ENCODE results near the gene DNAJB2. TPM values are rescaled to one million over a fixed set of nuclear protein-coding genes. Genes with fewer than 3 reads are reported as not detected.
A peak's percentile ranks its signal among the peaks of the same experiment; 100 is the strongest.
"Not testable (repeated sequence)": the region's sequence is repeated elsewhere in the genome, so short reads cannot be mapped to it uniquely, and the experiment has no call there.

The DNAJB2 gene
- polyA plus RNA-seq, 2 of the 4 experiments (the other 2 are of a cell fraction) = 31.0 to 53.7 TPM

GRCh38 chr2:219286436-219287115 lies 7.4 kb downstream of the DNAJB2 start:
- Histone ChIP-seq H3K4me3 (no peak overlapping the region), H3K9me3 (no peaks in the 10 kb centered on the region), H3K27ac (0 out of 6 replicates have a peak overlapping the region, but pooled peaks of 1 of the 2 experiments have one; percentile 36), H3K4me1 (peaks cover 17% of the 10 kb centered on the region), H3K4me2 (no peak overlapping the region)
- FAIRE-seq (no peak), ATAC-seq (peak; percentile 4 to 14; a peak in 2 of 6 replicates), DNase-seq (ENCODE audit: low read depth in 1 of 2, low spot score in 1 of 2) (no peak)
- POLR2A ChIA-PET = interaction anchor here (0.8 to 1.2 kb wide), 2 partner anchors 12 to 22 kb away, joined by 3 to 4 read pairs; no protein-coding TSS in a partner anchor
- TF ChIP-seq EHMT2 (IDR thresholded peaks at IDR 0.05; ENCODE audit: low read depth) = no peak
- TF ChIP-seq HES2 (IDR thresholded peaks at IDR 0.05) = no peak
- TF ChIP-seq TP53 (CRISPR knock-in tag; IDR thresholded peaks at IDR 0.05) = no peak
- TF ChIP-seq KDM5A (IDR thresholded peaks at IDR 0.05) = no peak
- no peak for TF ChIP-seq MYC (IDR thresholded peaks at IDR 0.05; ENCODE audit: borderline replicate concordance, low read length)
- no peak for TF ChIP-seq RCOR1 (IDR thresholded peaks at IDR 0.05; ENCODE audit: low read depth, low read length)
- no peak for TF ChIP-seq PBX3 (IDR thresholded peaks at IDR 0.05)
- no peak for TF ChIP-seq EHF (CRISPR knock-in tag; IDR thresholded peaks at IDR 0.05)
- no peak for TF ChIP-seq KDM1A (IDR thresholded peaks at IDR 0.05; ENCODE audit: low read depth)
- no peak for TF ChIP-seq HOXB13 (CRISPR knock-in tag; IDR thresholded peaks at IDR 0.05; ENCODE audit: low read depth)
- no peak for TF ChIP-seq MAFK (IDR thresholded peaks at IDR 0.05; ENCODE audit: partially characterized antibody)
- TF ChIP-seq RNF2 (IDR thresholded peaks at IDR 0.05; ENCODE audit: borderline replicate concordance, low read depth) = no peak
- no peak for TF ChIP-seq RAD21 (conservative IDR thresholded peaks at IDR 0.05 in 1 of 2, IDR thresholded peaks at IDR 0.05 in 1 of 2)
- no peak for TF ChIP-seq HEYL (CRISPR knock-in tag; IDR thresholded peaks at IDR 0.05)
- TF ChIP-seq PHF8 (IDR thresholded peaks at IDR 0.05; ENCODE audit: borderline replicate concordance, low read depth) = no peak
- no peak for TF ChIP-seq FOSL2 (IDR thresholded peaks at IDR 0.05)
- TF ChIP-seq FOSL2 (CRISPR knock-in tag; IDR thresholded peaks at IDR 0.05) = no peak
- TF ChIP-seq ESRRA (IDR thresholded peaks at IDR 0.05; ENCODE audit: borderline replicate concordance, low read length) = no peak
- CTCF ChIA-PET = interaction anchor here (0.6 to 16.3 kb wide), 11 partner anchors 9 to 271 kb away, joined by 3 to 540 read pairs (median 5); partner anchors contain the start of genes DNAJB2, TUBA4A and TUBA4B
- WGBS (ENCODE audit: missing lambda C conversion rate) = 87% methylated on average over 12 of the region's 12 CpGs

GRCh38 chr2:219287116-219287440 lies 7.9 kb downstream of the DNAJB2 start:
- POLR2A ChIA-PET = interaction anchor here (0.8 kb wide), 1 partner anchor 21 kb away, joined by 3 read pairs; no protein-coding TSS in a partner anchor
- 87% methylated on average over 6 of the region's 6 CpGs for WGBS (ENCODE audit: missing lambda C conversion rate)
- not testable (repeated sequence) for H3K9me3 ChIP-seq; ATAC-seq; DNase-seq (ENCODE audit: low read depth in 1 of 2, low spot score in 1 of 2); H3K27ac ChIP-seq; FAIRE-seq; H3K4me3 ChIP-seq; H3K4me2 ChIP-seq
- H3K4me1 ChIP-seq = peaks cover 17% of the 10 kb centered on the region
- CTCF ChIA-PET = interaction anchor here (0.6 to 16.3 kb wide), 10 partner anchors 9 to 271 kb away, joined by 3 to 540 read pairs (median 5); partner anchors contain the start of genes DNAJB2, TUBA4A and TUBA4B

- WGBS (ENCODE audit: missing lambda C conversion rate) = 91% methylated on average over 10 of the region's 10 CpGs
- FAIRE-seq (no peak), DNase-seq (ENCODE audit: low read depth in 1 of 2, low spot score in 1 of 2) (no peak), ATAC-seq (peak; percentile 2 to 4; a peak in 2 of 6 replicates)
- TF ChIP-seq ZFP36 (IDR thresholded peaks at IDR 0.05; ENCODE audit: borderline replicate concordance, partially characterized antibody) = no peak
- no peak for TF ChIP-seq FOXS1 (CRISPR knock-in tag; IDR thresholded peaks at IDR 0.05)
- TF ChIP-seq CHD2 (IDR thresholded peaks at IDR 0.05; ENCODE audit: low read length, partially characterized antibody) = no peak
- TF ChIP-seq RNF2 (IDR thresholded peaks at IDR 0.05; ENCODE audit: borderline replicate concordance, low read depth) = no peak
- TF ChIP-seq HES2 (IDR thresholded peaks at IDR 0.05) = no peak
- TF ChIP-seq FOSL2 (IDR thresholded peaks at IDR 0.05) = no peak
- TF ChIP-seq FOSL2 (CRISPR knock-in tag; IDR thresholded peaks at IDR 0.05) = no peak
- TF ChIP-seq HEYL (CRISPR knock-in tag; IDR thresholded peaks at IDR 0.05) = no peak
- TF ChIP-seq HOXA7 (CRISPR knock-in tag; IDR thresholded peaks at IDR 0.05) = no peak
- no peak for TF ChIP-seq POLR2AphosphoS2 (conservative IDR thresholded peaks at IDR 0.05; ENCODE audit: low read length)
- no peak for TF ChIP-seq ESRRA (IDR thresholded peaks at IDR 0.05; ENCODE audit: borderline replicate concordance, low read length)
- no peak for TF ChIP-seq NFE2L2 (conservative IDR thresholded peaks at IDR 0.05; ENCODE audit: low read length)
- TF ChIP-seq JUNB (IDR thresholded peaks at IDR 0.05) = no peak
- ChIA-PET POLR2A (no interaction called here), CTCF (interaction anchor here (0.6 to 16.3 kb wide), 10 partner anchors 8 to 128 kb away, joined by 3 to 540 read pairs (median 14); partner anchors contain the start of genes ANKZF1, ATG9A, DNAJB2 and NHEJ1)
- peaks cover 17% of the 10 kb centered on the region for H3K4me1 ChIP-seq
- H3K4me3 ChIP-seq = no peak overlapping the region
- H3K27ac ChIP-seq = peak overlapping the region in 1 of 2 experiments; percentile 42; a peak in 2 of 6 replicates
- H3K9me3 ChIP-seq = no peaks in the 10 kb centered on the region
- no peak overlapping the region for H3K4me2 ChIP-seq
Measured at GRCh38 chr2:219287580-219288265, 8.6 kb downstream of the DNAJB2 start.

Data from A549 (cell line).